Right ventricle myocardium inferior (tissue), 1 donor: Measurements from ENCODE around the gene ZRANB1. TPM values are rescaled to one million over a fixed set of nuclear protein-coding genes. Genes with fewer than 3 reads are reported as not detected.

Source experiments
- ATAC-seq: fragments of 200-7000 bp; cut with Tn5 transposase; one replicate; pipeline ENCODE4 v1.9.1; 2020; ENCODE audit warnings: mild to moderate bottlenecking, moderate library complexity
- DNase-seq: peaks from one replicate; pipeline ENCODE4 v3.0.0; 2021; ENCODE audit errors: missing footprints
- intact Hi-C: fragments of 100-400 bp; cut with DNase I; formaldehyde crosslinking; loops from one replicate; pipeline ENCODE4 v1.11.0; 2022
- total RNA-seq: library from RNA; stranded (reverse); fragmentation: NEBNext Ultra II Directional; extraction: Animal tissue kit (Norgen Biotek cat#: 25700); gene quantifications from one replicate; pipeline ENCODE4 v1.2.1, GENCODE V29; 2021
- donor health status: DM: no; HTN: yes; CAD: no; lungs with severe emphysema.

Gene ZRANB1
- total RNA-seq, 1 donor from 2014 or later, result 23.4 TPM

DNA sequence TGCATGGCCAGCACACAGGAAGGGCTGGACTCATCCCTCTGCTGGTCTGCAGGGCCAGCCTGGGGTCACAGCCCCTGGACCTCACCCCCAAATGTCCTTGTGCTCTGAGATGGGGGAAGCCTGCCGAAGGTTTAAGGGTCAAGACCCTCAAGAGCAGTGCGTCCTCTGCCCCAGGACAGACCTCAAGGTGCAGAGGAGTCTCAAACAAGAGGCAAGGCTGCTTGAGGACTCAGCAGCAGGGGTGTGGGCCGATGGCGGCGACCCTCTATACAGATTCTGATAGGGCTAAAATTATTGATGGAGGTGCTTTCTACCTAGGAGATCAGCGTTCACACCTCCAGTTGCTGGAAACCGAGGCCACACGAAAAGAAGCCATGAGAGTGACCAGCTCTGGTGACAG lies 80.7 kb downstream of the ZRANB1 start:
- no peak for DNase-seq
- no peak for ATAC-seq
- intact Hi-C loops, result no loop called here

DNA sequence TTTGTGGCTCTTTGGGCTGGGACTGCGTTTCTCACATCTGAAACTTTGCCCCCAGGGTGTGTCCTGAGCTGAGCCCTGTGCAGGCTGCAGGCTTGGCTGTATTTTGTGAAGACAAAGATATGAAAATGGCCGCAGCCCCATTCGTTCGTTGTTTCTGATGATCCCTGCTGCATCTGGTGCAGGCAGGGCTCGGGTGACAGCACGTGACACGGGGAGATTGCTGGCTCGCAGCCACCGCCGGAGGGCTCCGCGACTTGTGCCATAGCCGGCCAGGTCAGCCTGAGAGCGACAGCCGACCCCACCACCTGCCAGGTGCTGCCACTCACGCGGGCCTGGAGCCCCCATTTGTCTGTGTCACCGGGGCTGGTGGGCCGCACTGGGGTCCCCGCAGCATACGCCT lies 81.3 kb downstream of the ZRANB1 start:
- no peak for ATAC-seq
- intact Hi-C loops, result no loop called here
- no peak for DNase-seq

DNA sequence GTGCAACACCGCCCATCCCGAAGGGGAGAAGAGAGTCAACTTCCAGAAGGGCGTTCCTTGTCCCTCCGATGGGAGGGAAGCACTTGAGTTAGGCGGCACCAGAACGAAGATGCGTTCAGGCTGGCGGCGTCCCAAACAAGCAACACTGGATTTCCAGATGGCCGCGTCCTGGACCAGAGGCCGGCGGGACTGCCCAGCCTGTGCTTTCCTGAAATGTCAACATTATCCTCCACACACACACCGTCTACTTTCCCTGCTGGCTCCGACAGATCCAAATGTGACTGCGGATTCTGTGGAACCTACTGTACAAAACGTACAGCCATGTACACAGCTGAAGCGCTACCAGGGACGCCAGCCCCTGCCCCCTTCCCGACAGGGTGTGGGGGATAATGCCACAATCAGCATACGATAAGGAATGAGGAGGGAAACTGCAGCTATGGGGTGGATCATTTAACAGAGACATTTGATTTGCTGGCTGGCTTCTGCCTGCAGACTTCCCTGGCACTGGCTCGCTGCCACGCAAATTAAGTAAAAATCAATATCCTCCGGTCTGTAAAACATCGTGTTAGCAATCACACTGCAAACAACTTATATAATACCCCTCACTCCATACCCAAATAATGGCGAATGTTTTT lies 82.1 kb downstream of the ZRANB1 start:
- peak; percentile 84 for DNase-seq
- intact Hi-C loops, result no loop called here
- peak; percentile 47 for ATAC-seq

DNA sequence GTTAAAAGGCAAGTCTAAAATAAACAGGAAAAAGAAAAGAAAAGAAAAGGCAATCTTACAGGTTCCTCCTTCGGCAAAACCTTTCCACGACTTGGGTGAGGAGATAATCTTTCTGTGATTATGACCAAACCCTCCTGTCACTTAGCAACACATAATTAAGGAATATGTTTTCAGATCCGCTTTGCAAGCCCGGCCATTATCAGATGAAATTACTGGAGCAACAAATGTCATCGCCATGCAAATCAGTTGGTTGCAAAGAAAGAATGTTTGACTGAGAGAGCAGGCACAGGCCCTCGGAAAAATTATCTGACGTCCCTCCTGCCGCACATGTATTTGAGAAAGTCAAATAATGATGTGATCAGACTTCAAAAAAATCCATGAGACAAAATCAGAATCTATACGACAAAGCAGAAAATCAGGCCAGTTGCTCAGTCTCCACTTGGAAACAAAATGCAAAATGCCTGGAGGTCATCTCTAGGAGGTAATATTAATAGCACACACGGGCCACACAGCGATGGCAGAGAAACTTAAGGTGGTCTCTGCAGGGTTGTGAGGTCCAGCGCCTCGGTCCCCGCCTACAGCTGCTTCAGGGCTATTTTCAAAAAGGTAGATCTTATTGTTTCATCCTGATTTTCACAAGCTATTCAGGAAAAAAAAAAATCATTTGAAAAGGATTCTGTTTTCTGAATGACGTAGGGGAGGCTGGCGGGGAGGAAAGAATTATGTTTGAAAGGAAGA lies 82.7 kb downstream of the ZRANB1 start:
- ATAC-seq, result no peak
- intact Hi-C loops, result no loop called here
- no peak for DNase-seq

DNA sequence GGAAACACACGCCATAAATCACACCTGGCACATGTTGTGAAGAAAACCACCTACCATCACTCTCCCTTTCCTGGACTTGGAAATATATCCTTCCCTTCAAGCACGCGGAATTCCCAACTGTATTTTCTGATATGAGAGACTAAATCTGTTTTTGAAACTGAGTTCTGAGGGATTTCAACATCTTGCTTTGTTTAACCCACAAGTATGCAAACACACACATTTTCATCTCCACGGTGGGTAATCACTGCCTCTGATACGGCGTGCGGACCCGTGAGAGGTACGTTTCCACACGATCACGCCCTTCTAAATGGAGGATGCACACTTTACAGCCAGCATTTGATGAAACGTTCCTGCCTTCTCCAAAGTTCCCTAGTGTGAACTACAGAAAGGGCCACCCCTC lies 83.4 kb downstream of the ZRANB1 start:
- no peak for DNase-seq
- ATAC-seq, result no peak
- intact Hi-C loops, result no loop called here

DNA sequence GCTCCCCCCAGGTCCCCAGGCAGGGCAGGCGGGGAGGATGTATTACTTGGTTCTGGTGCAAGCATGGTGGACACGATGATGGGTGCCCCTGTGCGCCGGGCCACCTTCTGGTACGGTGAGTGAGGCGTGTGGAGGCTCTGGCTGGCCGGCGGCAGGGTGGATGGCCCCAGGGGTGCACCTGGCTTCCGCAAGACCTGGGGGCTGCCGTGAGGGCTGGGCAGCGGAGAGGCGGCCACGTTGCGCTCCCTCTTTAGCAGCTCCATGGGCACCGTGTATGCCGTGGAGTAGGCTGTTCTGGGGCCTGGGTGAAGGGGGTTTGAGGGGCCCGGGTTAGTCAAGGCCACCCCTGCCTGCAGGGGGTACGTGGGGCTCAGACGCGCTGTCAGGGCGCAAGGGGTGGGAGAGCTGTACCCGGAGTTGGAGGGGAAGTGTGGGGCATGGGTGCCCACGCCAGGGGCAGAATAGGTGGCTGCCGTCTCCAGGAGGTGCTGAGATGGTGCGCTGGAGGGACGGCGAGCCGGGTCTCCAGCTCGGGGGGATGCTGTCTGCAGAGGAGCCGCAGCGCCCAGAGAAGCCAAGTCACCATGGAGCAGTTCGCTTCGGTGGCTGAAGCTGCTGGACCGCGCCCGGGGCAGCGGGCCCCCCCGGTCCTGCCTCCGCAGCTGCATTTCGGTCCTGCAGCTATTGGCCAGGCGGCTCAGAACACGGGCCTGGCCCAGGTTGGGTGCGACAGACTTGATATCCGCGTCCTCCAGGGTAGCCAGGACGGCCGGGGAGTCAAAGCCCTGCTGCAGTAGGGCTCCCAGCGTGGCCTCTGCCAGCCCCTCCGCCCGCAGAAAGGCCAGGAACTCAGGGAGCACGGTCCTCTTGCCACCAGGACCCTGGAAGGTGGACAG lies 84.4 kb downstream of the ZRANB1 start:
- intact Hi-C loops, result no loop called here
- ATAC-seq, result no peak
- DNase-seq, result no peak

DNA sequence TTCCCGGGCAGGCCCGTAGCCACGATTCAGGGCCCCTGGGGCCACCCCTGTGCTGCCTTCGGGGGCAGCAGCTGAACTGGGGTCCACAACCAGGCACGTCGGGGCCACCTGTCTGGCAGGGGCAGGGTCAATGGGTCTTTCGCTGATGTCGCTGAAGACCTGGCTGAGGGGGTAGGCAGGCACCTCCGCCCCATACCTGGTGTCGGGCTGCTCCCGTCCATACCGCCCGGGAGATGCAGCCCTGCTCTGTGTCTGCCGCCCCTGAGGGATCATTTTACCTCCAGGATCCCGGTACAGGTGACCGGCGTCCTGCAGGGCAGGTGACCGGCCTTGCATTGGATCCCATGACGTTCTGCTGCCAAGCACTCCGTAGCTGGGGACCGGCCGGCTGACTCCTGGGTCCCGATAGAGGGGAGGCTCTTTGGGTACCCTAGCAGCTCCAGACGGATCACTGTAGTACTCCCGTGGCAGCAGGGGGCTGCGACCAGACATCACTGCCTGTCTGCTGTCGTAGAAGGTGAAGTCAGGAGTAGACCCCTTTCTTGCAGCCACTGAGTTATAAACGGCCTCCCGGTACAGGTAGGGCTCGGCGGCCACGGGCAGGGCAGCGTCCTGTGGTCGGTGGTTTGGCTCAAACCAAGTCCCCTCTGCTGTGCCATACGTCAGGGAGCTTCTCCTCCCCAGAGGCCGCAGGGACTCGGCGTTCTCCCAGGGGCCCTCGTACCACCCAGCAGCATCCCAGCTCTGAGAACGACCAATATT lies 85.2 kb downstream of the ZRANB1 start:
- DNase-seq, result no peak

DNA sequence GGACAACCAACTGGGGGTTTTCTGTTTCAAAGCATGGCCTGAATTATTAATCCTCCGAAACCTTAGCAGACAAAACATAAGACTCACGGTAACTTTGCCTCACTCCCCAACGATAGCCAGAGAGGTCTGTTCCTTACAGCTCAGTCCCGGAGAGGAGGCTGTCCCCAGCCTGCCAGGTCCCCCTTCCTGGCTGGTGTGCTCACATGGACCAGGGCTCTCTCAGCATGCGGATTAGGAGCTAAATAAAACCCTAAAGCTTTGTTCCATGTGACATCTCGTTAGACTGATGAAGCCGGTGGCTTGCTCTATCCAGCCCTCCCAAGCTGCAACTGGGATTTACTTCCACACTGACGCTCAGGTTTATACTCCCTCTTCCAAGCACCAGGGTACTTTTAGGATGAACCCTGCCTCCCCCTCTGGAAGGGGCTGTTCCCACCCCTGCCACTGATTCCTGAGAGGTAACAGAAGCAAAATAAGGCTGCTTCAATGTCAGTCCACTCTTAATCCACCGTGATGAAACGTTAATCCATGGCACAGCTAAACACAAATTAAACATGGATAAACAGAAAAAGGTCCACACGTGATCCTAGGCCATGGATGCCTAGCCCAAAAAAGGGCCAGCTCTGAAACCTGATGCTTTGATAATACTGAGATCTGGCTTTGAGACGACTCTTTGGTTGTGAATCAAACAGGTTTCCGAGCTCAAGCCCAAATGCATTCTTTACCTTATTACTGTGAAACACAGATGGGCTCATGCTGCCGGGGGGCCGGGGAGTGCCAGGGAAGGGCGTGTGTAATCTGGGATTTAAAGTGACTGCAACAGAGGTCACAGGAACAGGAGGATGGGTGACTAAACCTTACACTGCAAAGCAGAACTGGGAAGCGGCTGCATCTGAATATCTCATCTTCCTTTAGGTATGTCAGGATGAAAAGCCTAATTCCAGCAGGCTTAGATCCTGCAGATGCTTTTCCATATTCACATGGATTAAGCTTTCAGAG lies 86.2 kb downstream of the ZRANB1 start:
- DNase-seq (no peak), ATAC-seq (peak; percentile 70)
- intact Hi-C loops, result no loop called here

More for the DNA sequence above, 85.2 kb downstream of the ZRANB1 start:
- intact Hi-C loops, result no loop called here
- no peak for ATAC-seq

DNA sequence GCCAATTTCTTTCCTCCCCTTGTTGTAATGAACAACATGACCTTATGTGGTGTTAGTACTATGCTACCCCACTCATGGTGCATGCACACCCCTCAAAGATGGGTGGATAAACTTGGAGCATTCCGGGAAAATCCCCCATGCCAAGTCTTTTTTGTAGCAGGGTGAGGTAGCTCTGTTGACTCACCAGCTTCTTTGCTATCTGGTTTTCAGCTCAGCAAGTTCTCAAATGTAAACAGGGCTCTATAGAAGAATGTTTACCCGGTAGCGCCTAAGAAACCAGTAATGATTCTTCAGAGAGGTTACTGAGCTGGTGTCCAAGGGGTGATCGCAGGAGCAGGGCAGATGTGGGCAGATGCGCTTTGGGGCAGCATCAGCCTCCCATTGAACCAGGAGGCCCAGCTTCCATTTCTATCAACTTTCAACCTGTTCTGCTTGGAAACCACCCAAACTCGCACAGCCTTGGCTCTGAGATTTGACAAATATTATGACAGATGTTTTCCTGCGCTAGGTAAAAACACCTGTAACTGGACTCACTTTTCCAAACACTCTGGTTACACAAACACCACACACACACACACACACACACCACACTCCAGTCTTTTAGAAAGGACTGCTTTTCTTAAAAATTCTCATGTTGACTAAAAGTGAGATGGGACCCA lies 87.8 kb downstream of the ZRANB1 start:
- ATAC-seq, result no peak
- DNase-seq, result no peak
- intact Hi-C loops, result no loop called here

DNA sequence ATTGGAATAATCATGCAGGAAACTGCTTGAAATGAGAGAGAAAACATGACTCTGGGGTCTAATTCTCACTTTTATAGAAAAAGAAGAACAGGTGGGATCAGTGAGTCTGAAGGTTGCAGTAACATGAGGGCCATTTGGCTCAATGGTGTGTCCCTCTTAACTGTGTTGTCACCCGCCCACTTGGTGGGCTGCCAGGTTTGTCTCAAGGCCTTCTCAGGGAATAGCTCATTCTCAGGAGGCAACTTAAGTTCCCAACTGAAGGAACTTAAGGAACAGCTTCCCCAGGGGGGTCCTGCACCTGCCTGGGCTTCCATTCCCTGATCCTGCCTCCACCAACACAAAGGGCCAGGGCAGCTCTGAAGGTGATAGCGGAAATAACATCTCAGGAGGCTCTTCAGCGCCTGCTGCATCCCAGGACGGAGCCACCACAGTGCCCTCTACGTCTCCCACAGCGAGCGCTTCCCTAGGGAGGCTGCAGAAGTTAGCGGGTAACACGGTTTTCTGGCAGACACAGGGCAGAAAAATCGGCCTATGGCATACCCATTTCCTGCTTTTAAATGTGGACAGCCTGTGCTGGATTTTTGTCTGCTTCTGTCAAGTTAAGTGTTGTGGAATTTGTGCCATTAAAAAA lies 88.8 kb downstream of the ZRANB1 start:
- DNase-seq (no peak), ATAC-seq (no peak)

DNA sequence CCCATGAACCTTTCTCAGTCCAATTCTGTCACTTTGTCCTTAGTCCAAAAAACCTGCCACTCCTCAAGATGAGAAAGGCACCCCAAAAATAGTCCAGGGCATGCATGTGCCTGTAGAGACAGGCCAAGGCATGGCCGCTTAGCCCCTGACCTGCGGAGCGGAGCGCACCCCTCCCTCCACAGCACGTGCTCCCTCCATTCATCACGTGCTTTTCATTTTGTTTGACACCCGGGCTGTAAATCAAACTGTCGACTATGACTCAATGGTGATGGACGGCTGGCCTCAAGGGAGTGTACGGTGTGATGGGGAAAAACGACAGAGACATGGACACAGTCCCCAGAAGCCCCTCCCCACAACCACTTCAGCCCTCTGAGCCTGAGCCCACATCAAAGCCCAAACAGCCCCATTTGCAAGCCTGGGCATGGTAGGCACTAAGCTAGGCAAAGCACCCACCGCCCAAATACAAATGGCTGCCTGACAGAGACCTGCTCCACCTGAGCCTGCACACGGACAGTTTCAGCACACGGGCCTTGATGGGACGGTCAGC lies 90.6 kb downstream of the ZRANB1 start:
- no peak for DNase-seq

More for the DNA sequence above, 88.8 kb downstream of the ZRANB1 start:
- intact Hi-C loops, result no loop called here

DNA sequence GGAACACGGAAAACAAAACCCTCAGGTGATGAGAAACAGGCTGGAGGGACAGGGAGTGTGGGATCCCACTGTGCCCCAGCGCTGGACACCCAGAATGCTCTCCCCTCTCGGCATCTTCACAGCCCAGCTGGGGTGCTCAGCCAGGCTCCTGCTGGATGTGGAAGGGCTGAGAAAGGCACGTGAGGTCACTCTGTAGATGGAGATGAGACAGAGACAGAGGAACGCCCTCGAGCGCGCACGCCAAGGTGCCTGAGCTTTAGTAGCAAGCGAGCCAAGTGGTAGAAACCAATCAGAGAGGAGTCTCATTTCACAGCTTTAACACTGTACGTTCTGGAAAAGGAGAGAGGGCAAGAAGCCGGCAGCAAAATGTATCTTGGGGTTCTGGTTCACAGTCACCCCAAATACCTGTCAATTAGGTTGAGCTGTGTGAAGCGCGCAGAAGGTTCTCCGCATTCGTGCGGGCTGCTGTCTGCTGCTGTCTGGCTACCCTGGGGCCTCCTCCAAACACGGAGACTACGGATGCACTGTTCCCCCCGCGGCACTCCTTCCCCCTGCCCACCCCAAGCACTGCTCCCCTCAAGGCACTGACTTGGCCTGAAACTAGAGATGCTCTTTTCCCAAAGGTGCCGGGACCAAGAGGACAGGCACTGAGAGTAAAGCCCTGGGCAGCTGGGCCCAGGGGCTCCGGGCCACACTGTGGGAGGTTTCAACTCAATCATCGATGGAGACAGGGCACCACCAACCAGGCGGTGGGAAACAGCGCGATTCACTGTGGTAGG lies 91.4 kb downstream of the ZRANB1 start:
- intact Hi-C loops, result no loop called here
- DNase-seq (no peak), ATAC-seq (no peak)

More for the DNA sequence above, 90.6 kb downstream of the ZRANB1 start:
- ATAC-seq, result no peak
- intact Hi-C loops, result no loop called here

DNA sequence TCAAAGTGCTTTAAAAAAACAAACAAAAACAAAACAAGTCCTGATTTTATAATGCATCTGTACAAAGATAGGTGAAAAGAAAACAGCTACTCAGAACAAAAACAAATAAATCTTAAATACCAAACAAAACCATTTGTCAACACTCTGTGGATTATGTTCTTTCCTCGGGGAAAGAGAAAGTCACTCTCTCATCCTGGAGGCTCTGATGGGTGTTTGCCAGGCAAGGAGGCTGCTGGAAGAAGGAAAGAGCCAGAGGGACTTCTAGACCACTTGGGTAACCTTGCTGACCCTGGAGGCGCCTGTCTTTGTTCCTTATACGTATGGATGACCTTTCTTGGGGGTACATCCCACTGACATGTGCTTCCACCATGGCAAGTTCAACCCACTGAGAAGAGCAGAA lies 92.8 kb downstream of the ZRANB1 start:
- intact Hi-C loops, result loop anchor here (5.0 kb wide), 2 partner anchors 32 to 188 kb away; no protein-coding TSS in a partner anchor
- no peak for DNase-seq
- no peak for ATAC-seq

DNA sequence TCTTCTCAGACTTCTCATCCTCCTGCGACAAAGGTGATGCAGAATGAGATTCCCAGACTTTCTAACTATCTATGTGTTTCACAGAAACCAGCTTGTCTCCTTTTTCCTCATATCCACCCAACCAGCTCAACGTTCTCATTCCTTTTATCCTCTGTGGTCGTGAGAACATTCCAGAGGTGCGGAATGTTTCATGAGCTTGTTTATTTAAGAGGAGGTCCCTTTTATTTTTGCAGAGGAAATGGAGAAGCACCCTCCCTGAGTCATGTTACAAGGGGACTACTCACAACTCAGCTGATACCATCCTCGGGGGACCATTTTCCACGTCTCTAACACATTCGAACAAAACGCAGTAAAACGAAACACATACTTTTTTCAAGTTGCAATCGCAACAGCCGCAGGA lies 93.2 kb downstream of the ZRANB1 start:
- ATAC-seq (no peak), DNase-seq (no peak)
- intact Hi-C loops, result loop anchor here (5.0 kb wide), 2 partner anchors 33 to 187 kb away; no protein-coding TSS in a partner anchor

DNA sequence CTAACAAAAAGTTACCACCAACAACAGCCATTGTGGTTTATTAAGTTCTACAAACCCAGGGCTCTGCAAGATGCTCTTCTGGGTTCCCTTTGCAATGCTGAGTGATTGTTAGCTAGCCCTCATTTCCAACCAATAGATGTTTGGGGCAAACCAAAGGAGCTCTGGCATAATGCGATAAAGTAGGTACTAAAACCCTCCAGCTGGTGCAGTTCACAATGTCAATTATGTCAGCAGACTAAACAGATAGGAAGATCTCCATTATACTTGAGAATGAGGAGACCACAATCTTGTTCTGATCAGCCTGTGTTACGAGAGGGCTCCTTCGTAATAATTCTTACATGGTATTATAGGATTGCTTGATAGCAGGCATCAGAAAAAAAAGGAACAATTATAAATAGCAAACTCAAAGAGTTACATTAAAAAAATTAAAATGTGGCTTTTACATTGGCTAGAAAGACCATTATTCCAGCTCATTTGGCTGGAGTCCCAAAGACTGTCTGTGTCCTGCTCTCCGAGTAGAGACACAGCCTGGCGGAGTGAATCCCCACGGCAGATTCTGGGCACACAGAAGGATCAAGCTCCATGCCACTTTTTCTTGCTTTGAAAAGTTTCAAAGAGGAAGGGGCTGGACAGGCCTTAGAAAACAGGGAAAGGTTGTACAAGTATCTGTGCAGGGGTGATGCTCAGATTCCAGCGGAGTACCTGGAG lies 93.8 kb downstream of the ZRANB1 start:
- ATAC-seq, result no peak
- intact Hi-C loops, result loop anchor here (5.0 kb wide), 2 partner anchors 33 to 187 kb away; no protein-coding TSS in a partner anchor
- DNase-seq, result no peak
